Peyer's patch (tissue), 4 donors: Measurements from ENCODE around the gene CRIP2.

Experiments used
- CTCF ChIP-seq, 6 experiments: fragments of 450-650 bp in 4 of 6; fragments of 200-600 bp in 2 of 6; sonication (generic) in 1 of 6; IDR thresholded peaks; one replicate each; pipeline ENCODE4 v1.5.1; 2017 to 2019; ENCODE audit warnings: antibody characterized with exemption in 6 of 6, mild to moderate bottlenecking in 3 of 6, moderate library complexity in 1 of 6
- POLR2A ChIP-seq, 2 donors: fragments of 450-650 bp; IDR thresholded peaks; one replicate each; pipeline ENCODE4 v1.5.1; 2017; ENCODE audit warnings: antibody characterized with exemption in 2 of 2, mild to moderate bottlenecking in 2 of 2, moderate library complexity in 2 of 2

GRCh38 chr14:105497671-105498429, 23.2 kb downstream of the CRIP2 start:
- no peak for TF ChIP-seq POLR2A (IDR thresholded peaks at IDR 0.05)
- no peak for TF ChIP-seq CTCF (IDR thresholded peaks at IDR 0.05)
